ENCODE data around the gene ABHD14A.

GRCh38 chr3:51949121-51949520, 25.7 kb upstream of the ABHD14A start:
- TF ChIP-seq CTCF (IDR thresholded peaks at IDR 0.05) = no peak
- TF ChIP-seq ZBTB33 (IDR thresholded peaks at IDR 0.05; ENCODE audit: borderline replicate concordance, low read depth) = no peak

Measured in SK-N-SH (cell line).